ENCODE results near the gene KSR1. TPM values are rescaled to one million over a fixed set of nuclear protein-coding genes. Genes with fewer than 3 reads are reported as not detected.
A peak's percentile ranks its signal among the peaks of the same experiment; 100 is the strongest.

Gene KSR1
- total and polyA plus RNA-seq, 2 donors (not counting 1 experiment from before 2014, with no cell fraction given): 5.3 to 10.1 TPM

GRCh38 chr17:27526604-27527002, 70.4 kb downstream of the KSR1 start:
- peak; percentile 51 to 61 for DNase-seq (ENCODE audit: low read depth in 2 of 2)
- H4K20me1 ChIP-seq (ENCODE audit: control insufficient read depth, extremely low read depth, insufficient read depth, low read length): no peaks in the 10 kb centered on the region
- H3K27me3 ChIP-seq (ENCODE audit: control insufficient read depth, insufficient read depth, low read length): no peaks in the 10 kb centered on the region
- H2AFZ ChIP-seq (ENCODE audit: low read length): peak overlapping the region; percentile 7
- H3K9me3 ChIP-seq (ENCODE audit: control insufficient read depth, insufficient read depth, low read depth, low read length): no peaks in the 10 kb centered on the region
- no peak overlapping the region for H3K9ac ChIP-seq (ENCODE audit: insufficient read depth, low read length)
- H3K79me2 ChIP-seq (ENCODE audit: control insufficient read depth, insufficient read depth, low read length): no peaks in the 10 kb centered on the region
- TF ChIP-seq CTCF (conservative IDR thresholded peaks at IDR 0.05 in 1 of 2, IDR thresholded peaks at IDR 0.05 in 1 of 2; ENCODE audit: low read depth in 1 of 2, low read length in 2 of 2): no peak
- no peak for TF ChIP-seq EZH2 (IDR thresholded peaks at IDR 0.05; ENCODE audit: low read length, missing control alignments)
- no peak overlapping the region for H3K4me2 ChIP-seq (ENCODE audit: extremely low read depth, insufficient read depth, low read length)
- H3K27ac ChIP-seq (ENCODE audit: insufficient read depth, low read length): no peak overlapping the region
- no peaks in the 10 kb centered on the region for H3K4me1 ChIP-seq (ENCODE audit: control insufficient read depth, extremely low read depth, insufficient read depth, low read length)
- H3K36me3 ChIP-seq (ENCODE audit: control insufficient read depth, insufficient read depth, low read length): no peaks in the 10 kb centered on the region
- no peak overlapping the region for H3K4me3 ChIP-seq (replicated peaks in 1 of 4; ENCODE audit: control extremely low read depth in 1 of 4, insufficient read depth in 1 of 4, low read depth in 3 of 4, low read length in 4 of 4)

GRCh38 chr17:27529230-27529796, 73.1 kb downstream of the KSR1 start:
- Histone ChIP-seq H3K9me3 (ENCODE audit: control insufficient read depth, insufficient read depth, low read depth, low read length) (no peaks in the 10 kb centered on the region), H3K27me3 (ENCODE audit: control insufficient read depth, insufficient read depth, low read length) (no peaks in the 10 kb centered on the region), H3K4me2 (ENCODE audit: extremely low read depth, insufficient read depth, low read length) (no peak overlapping the region), H2AFZ (ENCODE audit: low read length) (no peak overlapping the region), H3K4me3 (replicated peaks in 1 of 4; ENCODE audit: control extremely low read depth in 1 of 4, insufficient read depth in 1 of 4, low read depth in 3 of 4, low read length in 4 of 4) (no peak overlapping the region), H3K79me2 (ENCODE audit: control insufficient read depth, insufficient read depth, low read length) (no peaks in the 10 kb centered on the region), H3K4me1 (ENCODE audit: control insufficient read depth, extremely low read depth, insufficient read depth, low read length) (peaks cover 6% of the 10 kb centered on the region), H3K9ac (ENCODE audit: insufficient read depth, low read length) (no peak overlapping the region), H4K20me1 (ENCODE audit: control insufficient read depth, extremely low read depth, insufficient read depth, low read length) (no peaks in the 10 kb centered on the region), H3K27ac (ENCODE audit: insufficient read depth, low read length) (no peak overlapping the region), H3K36me3 (ENCODE audit: control insufficient read depth, insufficient read depth, low read length) (no peaks in the 10 kb centered on the region)
- peak; percentile 56 to 86 for DNase-seq (ENCODE audit: low read depth in 2 of 2)
- no peak for TF ChIP-seq CTCF (conservative IDR thresholded peaks at IDR 0.05 in 1 of 2, IDR thresholded peaks at IDR 0.05 in 1 of 2; ENCODE audit: low read depth in 1 of 2, low read length in 2 of 2)
- TF ChIP-seq EZH2 (IDR thresholded peaks at IDR 0.05; ENCODE audit: low read length, missing control alignments): no peak

- no peak overlapping the region for H3K27ac ChIP-seq (ENCODE audit: insufficient read depth, low read length)
- no peaks in the 10 kb centered on the region for H3K9me3 ChIP-seq (ENCODE audit: control insufficient read depth, insufficient read depth, low read depth, low read length)
- no peaks in the 10 kb centered on the region for H3K79me2 ChIP-seq (ENCODE audit: control insufficient read depth, insufficient read depth, low read length)
- no peak overlapping the region for H3K4me2 ChIP-seq (ENCODE audit: extremely low read depth, insufficient read depth, low read length)
- no peak overlapping the region for H3K4me3 ChIP-seq (replicated peaks in 1 of 4; ENCODE audit: control extremely low read depth in 1 of 4, insufficient read depth in 1 of 4, low read depth in 3 of 4, low read length in 4 of 4)
- H3K27me3 ChIP-seq (ENCODE audit: control insufficient read depth, insufficient read depth, low read length): no peaks in the 10 kb centered on the region
- TF ChIP-seq CTCF (conservative IDR thresholded peaks at IDR 0.05 in 1 of 2, IDR thresholded peaks at IDR 0.05 in 1 of 2; ENCODE audit: low read depth in 1 of 2, low read length in 2 of 2) (no peak), EZH2 (IDR thresholded peaks at IDR 0.05; ENCODE audit: low read length, missing control alignments) (no peak)
- no peak overlapping the region for H2AFZ ChIP-seq (ENCODE audit: low read length)
- no peak overlapping the region for H3K9ac ChIP-seq (ENCODE audit: insufficient read depth, low read length)
- peak; percentile 62 to 69 for DNase-seq (ENCODE audit: low read depth in 2 of 2)
- H3K4me1 ChIP-seq (ENCODE audit: control insufficient read depth, extremely low read depth, insufficient read depth, low read length): peaks cover 18% of the 10 kb centered on the region
- no peaks in the 10 kb centered on the region for H4K20me1 ChIP-seq (ENCODE audit: control insufficient read depth, extremely low read depth, insufficient read depth, low read length)
- H3K36me3 ChIP-seq (ENCODE audit: control insufficient read depth, insufficient read depth, low read length): no peaks in the 10 kb centered on the region
Measured at GRCh38 chr17:27530764-27531391, 74.6 kb downstream of the KSR1 start.
